ENCODE measurements around the gene TSPAN13. TPM values are rescaled to one million over a fixed set of nuclear protein-coding genes. Genes with fewer than 3 reads are reported as not detected.

TSPAN13 gene
- polyA plus RNA-seq (ENCODE audit: insufficient read depth in 1 of 5, insufficient read length in 5 of 5, low replicate concordance in 1 of 5), result 100 to 1,000 TPM; 125 to 175 (median 138) TPM
- long read RNA-seq, donor 1, transcript TSPAN13-201 (6 exons, 2,093 nt), result major isoform, 83 of 530 reads
- long read RNA-seq, donor 1, partial matches to known transcripts, result 406 of 530 reads
- long read RNA-seq, donor 1, other reads (novel, unspliced or antisense), result 41 of 530 reads
- long read RNA-seq, donor 2, transcript TSPAN13-201 (6 exons, 2,093 nt), result major isoform, 19 of 19 reads
- long read RNA-seq, donor 2, partial matches to known transcripts, result 0 of 19 reads
- long read RNA-seq, donor 2, other reads (novel, unspliced or antisense), result 0 of 19 reads
- long read RNA-seq, donor 3, transcript TSPAN13-201 (6 exons, 2,093 nt), result major isoform, 51 of 390 reads
- long read RNA-seq, donor 3, partial matches to known transcripts, result 324 of 390 reads
- long read RNA-seq, donor 3, other reads (novel, unspliced or antisense), result 15 of 390 reads
- long read RNA-seq, donor 4, transcript TSPAN13-201 (6 exons, 2,093 nt), result major isoform, 35 of 35 reads
- long read RNA-seq, donor 4, partial matches to known transcripts, result 0 of 35 reads
- long read RNA-seq, donor 4, other reads (novel, unspliced or antisense), result 0 of 35 reads
- long read RNA-seq, donor 5, transcript TSPAN13-201 (6 exons, 2,093 nt), result major isoform, 71 of 389 reads
- long read RNA-seq, donor 5, partial matches to known transcripts, result 207 of 389 reads
- long read RNA-seq, donor 5, other reads (novel, unspliced or antisense), result 111 of 389 reads
- long read RNA-seq, donor 6, transcript TSPAN13-201 (6 exons, 2,093 nt), result major isoform, 74 of 318 reads
- long read RNA-seq, donor 6, partial matches to known transcripts, result 244 of 318 reads
- long read RNA-seq, donor 6, other reads (novel, unspliced or antisense), result 0 of 318 reads
- long read RNA-seq, donor 7, transcript TSPAN13-201 (6 exons, 2,093 nt), result major isoform, 82 of 87 reads
- long read RNA-seq, donor 7, partial matches to known transcripts, result 5 of 87 reads
- long read RNA-seq, donor 7, other reads (novel, unspliced or antisense), result 0 of 87 reads
- long read RNA-seq, donor 8, transcript TSPAN13-201 (6 exons, 2,093 nt), result major isoform, 16 of 24 reads
- long read RNA-seq, donor 8, partial matches to known transcripts, result 8 of 24 reads
- long read RNA-seq, donor 8, other reads (novel, unspliced or antisense), result 0 of 24 reads

GRCh38 chr7:16753102-16753931 lies at the start of gene TSPAN13:
TSPAN13 (plus strand) TSS chr7:16753755; CDS start chr7:16753968, 213 bp downstream.
- DNase-seq, result peak; percentile 77 to 85

GRCh38 chr7:16708511-16708910 lies 45.0 kb upstream of the TSPAN13 start:
- no peak for DNase-seq

- no peak for DNase-seq
Observed at GRCh38 chr7:16708980-16709379, 44.6 kb upstream of the TSPAN13 start.

GRCh38 chr7:16710651-16711050 lies 42.9 kb upstream of the TSPAN13 start:
- no peak for DNase-seq

- DNase-seq, result no peak
Observed at GRCh38 chr7:16711730-16712129, 41.8 kb upstream of the TSPAN13 start.

- no peak for DNase-seq
Observed at GRCh38 chr7:16712916-16713315, 40.6 kb upstream of the TSPAN13 start.

- no peak for DNase-seq
Observed at GRCh38 chr7:16715928-16716327, 37.6 kb upstream of the TSPAN13 start.

- no peak for DNase-seq
Observed at GRCh38 chr7:16718111-16718656, 35.4 kb upstream of the TSPAN13 start.

- no peak for DNase-seq
Observed at GRCh38 chr7:16719699-16720098, 33.9 kb upstream of the TSPAN13 start.

GRCh38 chr7:16721541-16721940 lies 32.0 kb upstream of the TSPAN13 start:
- no peak for DNase-seq

- no peak for DNase-seq
Observed at GRCh38 chr7:16724344-16724743, 29.2 kb upstream of the TSPAN13 start.

GRCh38 chr7:16726189-16726588 lies 27.4 kb upstream of the TSPAN13 start:
- no peak for DNase-seq

GRCh38 chr7:16727736-16728135 lies 25.8 kb upstream of the TSPAN13 start:
- DNase-seq, result no peak

GRCh38 chr7:16728811-16729210 lies 24.7 kb upstream of the TSPAN13 start:
- no peak for DNase-seq

- no peak for DNase-seq
Observed at GRCh38 chr7:16729541-16729940, 24.0 kb upstream of the TSPAN13 start.

GRCh38 chr7:16730937-16731336 lies 22.6 kb upstream of the TSPAN13 start:
- DNase-seq, result no peak

- DNase-seq, result no peak
Observed at GRCh38 chr7:16732828-16733227, 20.7 kb upstream of the TSPAN13 start.

GRCh38 chr7:16734148-16734726 lies 19.3 kb upstream of the TSPAN13 start:
- DNase-seq, result no peak

GRCh38 chr7:16735020-16735419 lies 18.5 kb upstream of the TSPAN13 start:
- no peak for DNase-seq

GRCh38 chr7:16738011-16738688 lies 15.4 kb upstream of the TSPAN13 start:
- DNase-seq, result no peak
